Peyer's patch (tissue), 4 donors: ENCODE measurements around the gene SLC26A9. TPM values are rescaled to one million over a fixed set of nuclear protein-coding genes. Genes with fewer than 3 reads are reported as not detected.

Experiments used
- DNase-seq, 3 donors: peaks; one replicate each; pipeline ENCODE4 v3.0.0-alpha.2; 2017 to 2019
- H3K27ac ChIP-seq, 4 donors: fragments of 200-600 bp; sonication (generic); one replicate each; pipeline ENCODE4 v1.5.1; 2016 to 2019
- H3K27me3 ChIP-seq, 2 donors: fragments of 200-600 bp; sonication (generic); one replicate each; pipeline ENCODE4 v1.5.1; 2019
- H3K36me3 ChIP-seq, 3 donors: fragments of 200-600 bp; sonication (generic); one replicate each; pipeline ENCODE4 v1.5.1; 2016 to 2019
- H3K4me1 ChIP-seq, 4 donors: fragments of 200-600 bp; sonication (generic); one replicate each; pipeline ENCODE4 v1.5.1; 2016 to 2019
- H3K4me3 ChIP-seq, 4 donors: fragments of 200-600 bp; sonication (generic); 1 replicate in 3 of 4; 2 replicates in 1 of 4; pipeline ENCODE4 v1.5.1; 2016 to 2019; ENCODE audit warnings: mild to moderate bottlenecking in 1 of 4
- H3K9me3 ChIP-seq, 4 donors: fragments of 200-600 bp; sonication (generic); one replicate each; pipeline ENCODE4 v1.5.1; 2016 to 2019; ENCODE audit warnings: mild to moderate bottlenecking in 1 of 4
- POLR2A ChIP-seq, 2 donors: fragments of 450-650 bp; IDR thresholded peaks; one replicate each; pipeline ENCODE4 v1.5.1; 2017; ENCODE audit warnings: antibody characterized with exemption in 2 of 2, mild to moderate bottlenecking in 2 of 2, moderate library complexity in 2 of 2
- total RNA-seq, 4 donors: library from RNA; depleted of rRNA; stranded (reverse); fragments of >200 nt; gene quantifications; one replicate each; pipeline ENCODE4 v1.1.0, GENCODE V29; 2016
- TF ChIP-seq, protein P1 (sequence below), 6 experiments: fragments of 450-650 bp in 4 of 6; fragments of 200-600 bp in 2 of 6; sonication (generic) in 1 of 6; IDR thresholded peaks; one replicate each; pipeline ENCODE4 v1.5.1; 2017 to 2019; ENCODE audit warnings: antibody characterized with exemption in 6 of 6, mild to moderate bottlenecking in 3 of 6, moderate library complexity in 1 of 6

The SLC26A9 gene
- total RNA-seq, 4 donors from 2014 or later: not detected

DNA sequence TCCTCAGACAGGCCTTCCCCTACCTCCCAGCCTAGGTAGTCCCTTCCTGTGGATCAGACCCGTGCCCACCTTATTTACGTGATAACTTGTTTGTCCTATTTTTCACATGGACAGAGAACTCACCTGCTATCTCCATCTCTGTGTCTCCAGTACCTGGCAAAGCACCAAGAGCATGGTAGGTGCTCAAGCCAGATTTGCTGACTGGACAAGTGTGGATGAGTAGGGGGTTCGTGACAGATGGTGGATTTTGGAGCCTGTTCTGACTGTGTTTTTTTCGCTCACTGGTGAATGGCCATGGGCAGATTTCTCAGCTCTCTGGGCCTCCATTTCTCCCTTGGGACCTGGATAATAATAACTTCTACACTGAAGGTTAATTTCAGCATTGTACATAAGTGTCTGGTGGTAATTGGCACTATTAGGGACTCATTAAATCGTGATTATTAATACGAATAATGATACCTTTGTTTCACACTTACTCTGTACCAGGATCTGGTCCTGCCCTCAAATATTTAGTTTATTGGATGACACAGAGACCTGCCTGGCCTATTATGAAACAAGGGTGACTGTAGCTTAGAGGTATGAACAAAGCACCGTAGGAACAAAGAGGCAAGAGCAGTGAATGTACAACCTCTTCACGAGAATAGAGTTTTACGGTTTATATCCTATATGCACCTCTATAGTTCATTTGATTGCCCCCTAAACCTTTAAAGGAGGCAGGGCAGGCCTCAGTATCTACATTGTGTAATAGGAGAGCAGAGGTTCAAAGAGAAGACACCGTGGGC lies 24.5 kb upstream of the SLC26A9 start:
- no peaks in the 10 kb centered on the region for H3K27me3 ChIP-seq
- no peaks in the 10 kb centered on the region for H3K4me1 ChIP-seq
- no peak for TF ChIP-seq POLR2A (IDR thresholded peaks at IDR 0.05)
- TF ChIP-seq, protein P1, sequence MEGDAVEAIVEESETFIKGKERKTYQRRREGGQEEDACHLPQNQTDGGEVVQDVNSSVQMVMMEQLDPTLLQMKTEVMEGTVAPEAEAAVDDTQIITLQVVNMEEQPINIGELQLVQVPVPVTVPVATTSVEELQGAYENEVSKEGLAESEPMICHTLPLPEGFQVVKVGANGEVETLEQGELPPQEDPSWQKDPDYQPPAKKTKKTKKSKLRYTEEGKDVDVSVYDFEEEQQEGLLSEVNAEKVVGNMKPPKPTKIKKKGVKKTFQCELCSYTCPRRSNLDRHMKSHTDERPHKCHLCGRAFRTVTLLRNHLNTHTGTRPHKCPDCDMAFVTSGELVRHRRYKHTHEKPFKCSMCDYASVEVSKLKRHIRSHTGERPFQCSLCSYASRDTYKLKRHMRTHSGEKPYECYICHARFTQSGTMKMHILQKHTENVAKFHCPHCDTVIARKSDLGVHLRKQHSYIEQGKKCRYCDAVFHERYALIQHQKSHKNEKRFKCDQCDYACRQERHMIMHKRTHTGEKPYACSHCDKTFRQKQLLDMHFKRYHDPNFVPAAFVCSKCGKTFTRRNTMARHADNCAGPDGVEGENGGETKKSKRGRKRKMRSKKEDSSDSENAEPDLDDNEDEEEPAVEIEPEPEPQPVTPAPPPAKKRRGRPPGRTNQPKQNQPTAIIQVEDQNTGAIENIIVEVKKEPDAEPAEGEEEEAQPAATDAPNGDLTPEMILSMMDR (IDR thresholded peaks at IDR 0.05): no peak

GRCh38 chr1:205965036-205965884 lies 22.0 kb upstream of the SLC26A9 start:
- Histone ChIP-seq H3K4me3 (no peak overlapping the region), H3K9me3 (no peaks in the 10 kb centered on the region), H3K4me1 (no peaks in the 10 kb centered on the region), H3K36me3 (no peaks in the 10 kb centered on the region), H3K27me3 (no peaks in the 10 kb centered on the region), H3K27ac (no peak overlapping the region)
- TF ChIP-seq POLR2A (IDR thresholded peaks at IDR 0.05): no peak
- TF ChIP-seq, protein P1 (IDR thresholded peaks at IDR 0.05): no peak
- DNase-seq: peak in 1 of 3 donors; percentile 20

More for the DNA sequence above, 24.5 kb upstream of the SLC26A9 start:
- no peak overlapping the region for H3K4me3 ChIP-seq
- H3K36me3 ChIP-seq: no peaks in the 10 kb centered on the region
- H3K9me3 ChIP-seq: no peaks in the 10 kb centered on the region
- no peak overlapping the region for H3K27ac ChIP-seq
- no peak for DNase-seq

GRCh38 chr1:205963352-205964155 lies 20.3 kb upstream of the SLC26A9 start:
- no peaks in the 10 kb centered on the region for H3K9me3 ChIP-seq
- peak in 1 of 3 donors; percentile 18 for DNase-seq
- no peak for TF ChIP-seq POLR2A (IDR thresholded peaks at IDR 0.05)
- TF ChIP-seq, protein P1 (IDR thresholded peaks at IDR 0.05): no peak
- H3K27ac ChIP-seq: no peak overlapping the region
- no peaks in the 10 kb centered on the region for H3K27me3 ChIP-seq
- no peak overlapping the region for H3K4me3 ChIP-seq
- no peaks in the 10 kb centered on the region for H3K36me3 ChIP-seq
- H3K4me1 ChIP-seq: no peaks in the 10 kb centered on the region

GRCh38 chr1:205962821-205963221 lies 19.6 kb upstream of the SLC26A9 start:
- Histone ChIP-seq H3K4me3 (no peak overlapping the region), H3K27ac (no peak overlapping the region), H3K4me1 (no peaks in the 10 kb centered on the region), H3K9me3 (no peaks in the 10 kb centered on the region), H3K36me3 (no peaks in the 10 kb centered on the region), H3K27me3 (no peaks in the 10 kb centered on the region)
- DNase-seq: peak in 1 of 3 donors; percentile 10
- no peak for TF ChIP-seq POLR2A (IDR thresholded peaks at IDR 0.05)
- TF ChIP-seq, protein P1 (IDR thresholded peaks at IDR 0.05): no peak
